ENCODE measurements around the gene RALGAPA2. TPM values are rescaled to one million over a fixed set of nuclear protein-coding genes. Genes with fewer than 3 reads are reported as not detected.

RALGAPA2 gene
- total and polyA plus RNA-seq, 8 donors, result 34.5 to 79.8 (median 43.1) TPM

DNA sequence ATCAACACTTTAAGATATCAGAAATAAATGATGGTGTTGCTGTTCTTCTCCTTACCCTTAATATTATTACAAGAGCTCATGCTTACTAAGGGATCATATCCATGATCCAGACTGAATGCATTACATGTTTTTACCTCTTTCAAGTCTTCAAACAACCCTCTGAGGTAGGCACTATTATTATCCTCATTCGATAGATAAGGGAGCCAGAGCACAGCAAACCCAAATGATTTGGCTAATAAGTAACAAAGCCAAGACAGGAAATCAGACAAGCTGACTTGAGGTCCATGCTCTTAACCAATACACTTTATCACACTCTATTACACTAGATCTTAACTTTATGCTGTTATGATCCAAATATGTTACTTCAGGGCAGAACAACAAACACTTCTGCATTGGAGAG is 145.9 kb downstream of the RALGAPA2 start:
- H3K4me3 ChIP-seq, result no peak overlapping the region
- no peaks in the 10 kb centered on the region for H3K4me1 ChIP-seq
- intact Hi-C loops (cut with DNase I), result loop anchor here in 1 of 2 donors (10.0 kb wide), 1 partner anchor 202 kb away; the partner anchor contains the start of gene INSM1
- no peaks in the 10 kb centered on the region for H3K9me3 ChIP-seq
- TF ChIP-seq CTCF (IDR thresholded peaks at IDR 0.05), result no peak
- no peak overlapping the region for H3K27ac ChIP-seq
- ATAC-seq (no peak), DNase-seq (no peak)
- H3K36me3 ChIP-seq, result peaks cover 0 to 43% of the 10 kb centered on the region in 2 donors
- no peaks in the 10 kb centered on the region for H3K27me3 ChIP-seq

DNA sequence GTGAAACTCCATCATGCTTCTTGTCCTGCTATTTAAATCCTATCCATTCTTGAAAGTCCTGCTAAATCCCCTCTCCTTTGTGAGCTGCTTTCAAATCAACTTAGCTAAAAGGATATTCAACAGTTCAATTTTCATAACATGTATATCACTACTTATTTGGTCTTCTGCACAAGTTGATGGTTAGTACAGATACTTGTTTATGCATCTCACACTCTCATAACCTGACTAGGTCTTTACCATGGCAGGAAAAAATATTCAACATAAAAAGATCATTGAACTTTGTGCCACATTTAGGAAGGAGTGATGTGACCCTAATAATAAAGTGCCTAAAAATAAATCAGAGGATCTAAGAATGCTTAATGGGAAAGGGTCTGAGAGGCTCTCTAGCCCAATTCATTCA is 148.2 kb downstream of the RALGAPA2 start:
- Histone ChIP-seq H3K4me3 (no peak overlapping the region), H3K27me3 (no peaks in the 10 kb centered on the region), H3K9me3 (no peaks in the 10 kb centered on the region), H3K4me1 (no peaks in the 10 kb centered on the region), H3K27ac (no peak overlapping the region), H3K36me3 (peaks cover 0 to 47% of the 10 kb centered on the region in 2 donors)
- no peak for TF ChIP-seq CTCF (IDR thresholded peaks at IDR 0.05)
- DNase-seq (no peak), ATAC-seq (no peak)
- intact Hi-C loops (cut with DNase I), result loop anchor here in 1 of 2 donors (10.0 kb wide), 1 partner anchor 199 kb away; the partner anchor contains the start of gene INSM1

DNA sequence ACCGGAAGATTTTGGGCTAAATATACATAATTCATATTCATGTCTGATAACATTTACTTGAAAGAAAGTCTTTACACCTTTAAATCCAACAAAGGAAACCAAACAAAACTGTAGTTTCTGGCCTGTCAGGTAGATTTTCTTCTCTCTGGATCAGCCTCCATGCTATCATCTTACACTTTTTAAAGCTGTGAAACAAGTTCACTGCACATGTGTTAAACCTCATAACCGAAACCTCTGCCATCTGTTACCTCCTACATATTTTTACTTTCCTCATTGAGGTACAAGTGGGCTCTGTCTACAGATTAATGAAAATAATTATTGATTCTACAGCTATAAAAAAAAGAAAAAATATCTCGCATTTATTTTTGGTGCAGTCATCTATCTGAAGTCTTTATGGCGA is 149.9 kb downstream of the RALGAPA2 start:
- TF ChIP-seq CTCF (IDR thresholded peaks at IDR 0.05), result no peak
- H3K9me3 ChIP-seq, result no peaks in the 10 kb centered on the region
- H3K27ac ChIP-seq, result no peak overlapping the region
- no peaks in the 10 kb centered on the region for H3K4me1 ChIP-seq
- DNase-seq, result no peak
- intact Hi-C loops (cut with DNase I), result loop anchor here in 1 of 2 donors (10.0 kb wide), 1 partner anchor 198 kb away; the partner anchor contains the start of gene INSM1
- peaks cover 0 to 59% of the 10 kb centered on the region in 2 donors for H3K36me3 ChIP-seq
- H3K27me3 ChIP-seq, result no peaks in the 10 kb centered on the region
- no peak overlapping the region for H3K4me3 ChIP-seq
- no peak for ATAC-seq

GRCh38 chr20:20561841-20562240 is 150.6 kb downstream of the RALGAPA2 start:
- ATAC-seq (no peak), DNase-seq (no peak)
- Histone ChIP-seq H3K27ac (no peak overlapping the region), H3K4me1 (no peaks in the 10 kb centered on the region), H3K27me3 (no peaks in the 10 kb centered on the region), H3K9me3 (no peaks in the 10 kb centered on the region), H3K4me3 (no peak overlapping the region), H3K36me3 (peaks cover 0 to 62% of the 10 kb centered on the region in 2 donors)
- no peak for TF ChIP-seq CTCF (IDR thresholded peaks at IDR 0.05)
- intact Hi-C loops (cut with DNase I), result loop anchor here in 1 of 2 donors (10.0 kb wide), 1 partner anchor 197 kb away; the partner anchor contains the start of gene INSM1

DNA sequence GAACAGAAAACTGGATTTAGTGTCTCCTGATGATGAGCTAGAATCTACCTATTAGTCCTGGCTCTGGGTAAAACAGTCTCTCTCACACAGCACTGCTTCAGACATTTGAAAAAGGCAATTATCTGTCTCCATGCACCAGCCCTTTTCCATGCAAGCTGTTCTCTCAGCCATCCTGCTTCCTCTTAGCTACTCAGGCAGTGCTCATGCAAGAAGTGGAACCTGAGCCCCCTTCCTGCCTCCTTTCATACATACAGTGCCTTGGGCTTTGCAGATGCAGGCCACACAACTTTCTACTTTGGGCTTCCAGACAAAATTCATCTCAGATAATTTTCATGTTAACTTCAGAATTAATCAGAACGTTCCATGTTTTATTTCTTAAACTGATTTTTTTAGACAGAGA is 151.3 kb downstream of the RALGAPA2 start:
- Histone ChIP-seq H3K4me3 (no peak overlapping the region), H3K36me3 (peaks cover 0 to 64% of the 10 kb centered on the region in 2 donors), H3K27me3 (no peaks in the 10 kb centered on the region), H3K4me1 (no peaks in the 10 kb centered on the region), H3K9me3 (no peaks in the 10 kb centered on the region), H3K27ac (no peak overlapping the region)
- DNase-seq, result no peak
- intact Hi-C loops (cut with DNase I), result loop anchor here in 1 of 2 donors (10.0 kb wide), 1 partner anchor 196 kb away; the partner anchor contains the start of gene INSM1
- no peak for ATAC-seq
- TF ChIP-seq CTCF (IDR thresholded peaks at IDR 0.05), result no peak
